HepG2 (cell line): ENCODE measurements around the gene GPSM1. TPM values are rescaled to one million over a fixed set of nuclear protein-coding genes. Genes with fewer than 3 reads are reported as not detected.

Source experiments
- CBX1 ChIP-seq: IDR thresholded peaks from one replicate; pipeline ENCODE4 v1.6.1; 2016; ENCODE audit warnings: antibody characterized with exemption, low read depth
- FOXO4 ChIP-seq: sonication (generic); formaldehyde crosslinking; conservative IDR thresholded peaks from 2 replicates; pipeline ENCODE4 v1.8.1; 2023; ENCODE audit warnings: missing genetic modification reagents
- HMG20B ChIP-seq: conservative IDR thresholded peaks from 2 replicates; pipeline ENCODE4 v1.6.1; 2016; ENCODE audit warnings: missing genetic modification reagents, missing compliant biosample characterization
- KLF11 ChIP-seq: IDR thresholded peaks from 2 replicates; pipeline ENCODE4 v1.6.1; 2016; ENCODE audit warnings: missing compliant biosample characterization
- PHF5A ChIP-seq: IDR thresholded peaks from one replicate; pipeline ENCODE4 v1.6.1; 2018; ENCODE audit warnings: low read depth, missing genetic modification reagents; ENCODE audit not compliant: unreplicated experiment
- PRPF4 ChIP-seq: fragments of 200-400 bp; formaldehyde crosslinking; IDR thresholded peaks from 2 replicates; pipeline ENCODE4 v1.6.1; 2016; ENCODE audit warnings: low read length, low read depth; ENCODE audit not compliant: poor library complexity, severe bottlenecking
- SMYD3 ChIP-seq: sonication (generic); formaldehyde crosslinking; IDR thresholded peaks from 2 replicates; pipeline ENCODE4 v1.8.1; 2023; ENCODE audit warnings: mild to moderate bottlenecking, missing genetic modification reagents
- SRSF4 ChIP-seq: fragments of 200-400 bp; formaldehyde crosslinking; IDR thresholded peaks from one replicate; pipeline ENCODE4 v1.6.1; 2018; ENCODE audit warnings: mild to moderate bottlenecking, low read depth, low read length, moderate library complexity; ENCODE audit not compliant: poor library complexity, severe bottlenecking
- THAP11 ChIP-seq: IDR thresholded peaks from 2 replicates; pipeline ENCODE4 v1.6.1; 2016; ENCODE audit warnings: missing biosample characterization, missing genetic modification reagents
- TOPORS ChIP-seq: sonication (generic); formaldehyde crosslinking; IDR thresholded peaks from 2 replicates; pipeline ENCODE4 v1.8.0; 2023; ENCODE audit warnings: mild to moderate bottlenecking, missing genetic modification reagents
- UBTF ChIP-seq: sonication (generic); formaldehyde crosslinking; IDR thresholded peaks from 2 replicates; pipeline ENCODE4 v1.4.0; 2020; ENCODE audit warnings: mild to moderate bottlenecking, missing genetic modification reagents
- YEATS2 ChIP-seq: sonication (generic); formaldehyde crosslinking; IDR thresholded peaks from 2 replicates; pipeline ENCODE4 v1.4.0; 2020; ENCODE audit warnings: missing genetic modification reagents, borderline replicate concordance
- ZNF142 ChIP-seq: sonication (generic); formaldehyde crosslinking; IDR thresholded peaks from 2 replicates; pipeline ENCODE4 v1.4.0; 2020; ENCODE audit warnings: missing genetic modification reagents
- ZNF3 ChIP-seq: IDR thresholded peaks from 2 replicates; pipeline ENCODE4 v1.7.0; 2017; ENCODE audit warnings: inconsistent platforms
- ZNF382 ChIP-seq: sonication (generic); formaldehyde crosslinking; IDR thresholded peaks from 2 replicates; pipeline ENCODE4 v1.5.0; 2020; ENCODE audit warnings: missing genetic modification reagents, mild to moderate bottlenecking, borderline replicate concordance
- ZNF414 ChIP-seq: sonication (generic); formaldehyde crosslinking; IDR thresholded peaks from 2 replicates; pipeline ENCODE4 v1.5.0; 2020; ENCODE audit warnings: missing genetic modification reagents
- ZNF891 ChIP-seq: sonication (generic); formaldehyde crosslinking; IDR thresholded peaks from 2 replicates; pipeline ENCODE4 v1.5.0; 2020; ENCODE audit warnings: mild to moderate bottlenecking, missing genetic modification reagents
- polyA plus RNA-seq, 8 experiments: library from polyadenylated mRNA; depleted of rRNA in 3 of 8; stranded (reverse) in 7 of 8; unstranded in 1 of 8; fragments of >200 nt; fragmentation: Illumina TruSeq in 4 of 8; extraction: Trizol in 4 of 8; gene quantifications; 2 replicates each; pipeline versions ENCODE4 v1.2.1 to v1.2.3, GENCODE V29; 2011 to 2016; ENCODE audit warnings: low read depth in 4 of 8, missing spikeins in 1 of 8, mixed read lengths in 1 of 8; ENCODE audit not compliant: insufficient read depth in 1 of 8
- total RNA-seq, 5 experiments: library from RNA; depleted of rRNA; stranded (reverse); fragments of >200 nt; fragmentation: Illumina TruSeq; extraction: Trizol; gene quantifications; 2 replicates each; pipeline ENCODE4 v1.2.3, GENCODE V29; 2016; ENCODE audit warnings: low read depth in 1 of 5
- TF ChIP-seq, protein P1 (sequence below): sonication (generic); formaldehyde crosslinking; IDR thresholded peaks from 2 replicates; pipeline ENCODE4 v1.4.0; 2020; ENCODE audit warnings: missing genetic modification reagents

GPSM1 gene
- total and polyA plus RNA-seq, 2 of the 13 experiments (the other 11 are each of a cell fraction or from before 2014, with no cell fraction given), result 1.0 to 2.4 TPM

DNA sequence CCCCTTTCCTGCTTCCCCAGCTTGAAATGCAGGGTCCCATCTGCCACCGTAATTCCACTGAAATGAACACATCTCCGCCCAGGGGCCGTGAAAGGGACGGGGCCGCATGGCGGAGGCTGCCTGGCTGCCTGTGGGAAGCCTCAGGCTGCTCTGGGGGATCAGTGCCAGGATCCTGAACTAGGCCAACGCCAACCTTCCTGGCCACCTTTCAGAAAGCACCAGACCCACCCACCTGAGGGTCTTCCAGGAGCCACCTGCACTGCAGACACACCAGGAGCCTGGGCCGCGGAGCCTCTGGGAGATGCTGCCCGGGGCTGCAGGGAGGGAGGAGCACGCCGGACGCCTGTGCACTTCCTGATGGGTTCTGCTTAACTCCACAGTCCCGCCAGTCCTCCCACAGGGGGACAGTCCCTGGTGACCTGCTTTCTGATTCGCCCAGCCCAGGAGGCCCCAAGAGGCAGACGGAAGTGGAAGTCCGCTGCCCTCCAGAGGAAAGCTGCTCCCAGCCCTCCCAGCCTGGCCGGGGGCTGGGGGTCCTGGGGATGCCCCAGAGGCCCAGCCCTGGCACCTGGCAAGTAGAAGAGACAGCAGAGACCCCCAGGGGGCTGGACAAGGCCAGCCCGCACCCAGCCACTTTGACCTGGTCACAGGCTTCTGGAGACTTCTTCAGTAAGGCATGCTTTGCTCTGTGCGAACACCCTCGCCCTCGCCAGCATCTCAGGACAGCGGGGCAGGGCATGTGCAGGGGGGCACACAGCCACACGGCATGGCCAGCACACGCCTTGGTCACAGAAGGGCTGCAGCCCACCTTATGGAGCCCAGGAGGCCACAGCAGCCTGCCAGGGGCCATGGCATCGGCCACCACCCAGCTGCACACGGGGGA is 46.2 kb downstream of the GPSM1 start, which contains the start of gene CARD9 (continued):
- TF ChIP-seq HMG20B (CRISPR knock-in tag) (no peak), KLF11 (CRISPR knock-in tag) (no peak), TOPORS (CRISPR knock-in tag) (no peak), CBX1 (no peak), ZNF3 (CRISPR knock-in tag) (no peak), UBTF (CRISPR knock-in tag) (no peak), SRSF4 (no peak), PRPF4 (no peak), ZNF891 (no peak), PHF5A (CRISPR knock-in tag) (no peak), YEATS2 (CRISPR knock-in tag) (no peak), THAP11 (CRISPR knock-in tag) (no peak), ZNF382 (CRISPR knock-in tag) (no peak), ZNF414 (CRISPR knock-in tag) (no peak), FOXO4 (CRISPR knock-in tag) (no peak), ZNF142 (CRISPR knock-in tag) (0 out of 2 replicates have a peak, but pooled peaks have one; percentile 12), SMYD3 (CRISPR knock-in tag) (no peak)
- TF ChIP-seq, protein P1, sequence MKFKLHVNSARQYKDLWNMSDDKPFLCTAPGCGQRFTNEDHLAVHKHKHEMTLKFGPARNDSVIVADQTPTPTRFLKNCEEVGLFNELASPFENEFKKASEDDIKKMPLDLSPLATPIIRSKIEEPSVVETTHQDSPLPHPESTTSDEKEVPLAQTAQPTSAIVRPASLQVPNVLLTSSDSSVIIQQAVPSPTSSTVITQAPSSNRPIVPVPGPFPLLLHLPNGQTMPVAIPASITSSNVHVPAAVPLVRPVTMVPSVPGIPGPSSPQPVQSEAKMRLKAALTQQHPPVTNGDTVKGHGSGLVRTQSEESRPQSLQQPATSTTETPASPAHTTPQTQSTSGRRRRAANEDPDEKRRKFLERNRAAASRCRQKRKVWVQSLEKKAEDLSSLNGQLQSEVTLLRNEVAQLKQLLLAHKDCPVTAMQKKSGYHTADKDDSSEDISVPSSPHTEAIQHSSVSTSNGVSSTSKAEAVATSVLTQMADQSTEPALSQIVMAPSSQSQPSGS (CRISPR knock-in tag), result no peak
